Measurements from ENCODE around the gene MEGF9. TPM values are rescaled to one million over a fixed set of nuclear protein-coding genes. Genes with fewer than 3 reads are reported as not detected.

Gene MEGF9
- total RNA-seq, 3 donors from 2014 or later (not counting 1 experiment from before 2014, with no cell fraction given): 17.5 to 25.9 (median 22.3) TPM

Other genes starting within 250 kb of the MEGF9 start
- 10 to 100 TPM; 81.5 to 95.7 (median 82.4) TPM for gene CDK5RAP2, start 134.3 kb downstream of the MEGF9 start, total RNA-seq
- gene FBXW2, start 78.9 kb upstream of the MEGF9 start, total RNA-seq: 100 to 1,000 TPM in 1 of 3 donors, 10 to 100 TPM in 2; 88.3 to 122 (median 92.6) TPM
- gene PSMD5, start 128.5 kb upstream of the MEGF9 start, total RNA-seq: 10 to 100 TPM; 24.6 to 41.2 (median 37.1) TPM
- 10 to 100 TPM; 34.1 to 54.0 (median 47.8) TPM for gene PHF19, start 162.7 kb upstream of the MEGF9 start, total RNA-seq
- 10 to 100 TPM; 23.4 to 33.9 (median 30.5) TPM for gene TRAF1, start 212.3 kb upstream of the MEGF9 start, total RNA-seq

Measured in natural killer cell (primary cell).